ENCODE measurements around the gene REEP6. TPM values are rescaled to one million over a fixed set of nuclear protein-coding genes. Genes with fewer than 3 reads are reported as not detected.
"Not testable (repeated sequence)": the region's sequence is repeated elsewhere in the genome, so short reads cannot be mapped to it uniquely, and the experiment has no call there.

REEP6 gene
- total RNA-seq, 4 donors from 2014 or later, result 0.76 to 3.0 (median 0.77) TPM; not detected in 1

- Histone ChIP-seq H3K4me1 (no peaks in the 10 kb centered on the region), H3K36me3 (no peaks in the 10 kb centered on the region), H3K4me3 (no peak overlapping the region), H3K9me3 (no peaks in the 10 kb centered on the region), H3K27ac (peak overlapping the region in 1 of 2 donors; percentile 91), H3K27me3 (no peaks in the 10 kb centered on the region)
- intact Hi-C loops (cut with DNase I; ENCODE audit: low total_unique reads), result no loop called here
- no peak for TF ChIP-seq POLR2A (IDR thresholded peaks at IDR 0.05)
- no peak for TF ChIP-seq CTCF (IDR thresholded peaks at IDR 0.05)
- no peak for DNase-seq
Measured at GRCh38 chr19:1514295-1514661, 23.3 kb downstream of the REEP6 start.

GRCh38 chr19:1514986-1515721, 24.2 kb downstream of the REEP6 start:
- intact Hi-C loops (cut with DNase I; ENCODE audit: low total_unique reads), result no loop called here
- DNase-seq, result no peak
- Histone ChIP-seq H3K9me3 (no peaks in the 10 kb centered on the region), H3K4me3 (no peak overlapping the region), H3K4me1 (no peaks in the 10 kb centered on the region), H3K27ac (no peak overlapping the region), H3K27me3 (no peaks in the 10 kb centered on the region), H3K36me3 (no peaks in the 10 kb centered on the region)
- TF ChIP-seq CTCF (IDR thresholded peaks at IDR 0.05) (no peak), POLR2A (IDR thresholded peaks at IDR 0.05) (no peak)

GRCh38 chr19:1516395-1516753, 25.4 kb downstream of the REEP6 start:
- intact Hi-C loops (cut with DNase I; ENCODE audit: low total_unique reads), result no loop called here
- no peak for DNase-seq
- no peaks in the 10 kb centered on the region for H3K27me3 ChIP-seq

GRCh38 chr19:1518471-1518870, 27.5 kb downstream of the REEP6 start:
- DNase-seq, result no peak
- no peak overlapping the region for H3K27ac ChIP-seq
- H3K27me3 ChIP-seq, result no peaks in the 10 kb centered on the region
- no peak for TF ChIP-seq CTCF (IDR thresholded peaks at IDR 0.05)
- TF ChIP-seq POLR2A (IDR thresholded peaks at IDR 0.05), result no peak
- no peaks in the 10 kb centered on the region for H3K9me3 ChIP-seq
- peaks cover 0 to 9% of the 10 kb centered on the region in 2 donors for H3K4me1 ChIP-seq
- no peaks in the 10 kb centered on the region for H3K36me3 ChIP-seq
- no peak overlapping the region for H3K4me3 ChIP-seq
- intact Hi-C loops (cut with DNase I; ENCODE audit: low total_unique reads), result no loop called here

More at GRCh38 chr19:1516395-1516753, 25.4 kb downstream of the REEP6 start:
- H3K9me3 ChIP-seq, result no peaks in the 10 kb centered on the region
- no peaks in the 10 kb centered on the region for H3K36me3 ChIP-seq
- H3K4me1 ChIP-seq, result peaks cover 0 to under 1% of the 10 kb centered on the region in 2 donors
- no peak overlapping the region for H3K27ac ChIP-seq
- no peak overlapping the region for H3K4me3 ChIP-seq
- TF ChIP-seq POLR2A (IDR thresholded peaks at IDR 0.05), result no peak
- no peak for TF ChIP-seq CTCF (IDR thresholded peaks at IDR 0.05)

- H3K4me1 ChIP-seq, result peaks cover 0 to 15% of the 10 kb centered on the region in 2 donors
- H3K4me3 ChIP-seq; DNase-seq; H3K9me3 ChIP-seq; H3K36me3 ChIP-seq; H3K27me3 ChIP-seq; intact Hi-C loops (cut with DNase I; ENCODE audit: low total_unique reads); H3K27ac ChIP-seq: not testable (repeated sequence)
Measured at GRCh38 chr19:1519802-1520201, 28.8 kb downstream of the REEP6 start.

Measured in uterus (tissue), 4 donors.